ENCODE results near the gene PATJ.
"Not testable (repeated sequence)": the region's sequence is repeated elsewhere in the genome, so short reads cannot be mapped to it uniquely, and the experiment has no call there.

Gene PATJ

DNA sequence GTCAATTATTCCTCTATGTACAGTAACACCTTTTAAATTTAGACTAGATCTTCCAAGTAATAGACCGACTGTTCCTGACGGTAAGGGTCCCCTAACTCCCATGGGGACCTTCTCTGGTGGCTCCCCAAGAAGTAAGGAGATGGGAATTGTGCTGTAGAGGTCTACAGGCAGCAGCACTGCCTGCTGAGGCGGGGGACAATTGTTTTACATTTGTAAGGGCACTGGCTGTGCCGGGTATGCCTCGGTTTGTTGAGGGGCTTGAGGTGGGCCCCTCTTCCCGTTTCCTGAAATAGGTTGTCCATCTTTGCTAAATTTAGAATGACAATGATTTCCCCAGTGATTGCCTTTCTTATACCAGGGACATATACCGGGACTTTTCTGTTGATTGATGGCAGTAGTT lies 439.3 kb downstream of the PATJ start:
- no peak for DNase-seq

DNA sequence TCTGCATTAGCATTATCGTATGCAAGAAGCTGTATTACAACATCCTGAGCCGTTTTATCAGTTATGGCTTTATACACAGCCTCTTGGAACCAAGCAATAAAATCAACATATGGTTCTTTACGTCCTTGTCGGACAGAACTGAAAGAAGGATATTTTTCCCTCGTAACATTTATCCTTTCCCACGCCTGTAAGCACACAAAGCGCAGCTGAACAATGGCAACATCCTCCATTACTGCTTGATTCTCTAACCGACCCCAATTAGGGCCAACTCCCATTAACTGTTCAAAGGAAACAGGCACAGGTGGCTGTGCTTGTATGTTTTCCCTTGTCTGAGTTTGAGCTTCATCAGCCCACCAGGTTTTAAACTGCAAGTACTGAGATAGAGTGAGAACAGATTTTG lies 439.9 kb downstream of the PATJ start:
- DNase-seq: not testable (repeated sequence)

DNA sequence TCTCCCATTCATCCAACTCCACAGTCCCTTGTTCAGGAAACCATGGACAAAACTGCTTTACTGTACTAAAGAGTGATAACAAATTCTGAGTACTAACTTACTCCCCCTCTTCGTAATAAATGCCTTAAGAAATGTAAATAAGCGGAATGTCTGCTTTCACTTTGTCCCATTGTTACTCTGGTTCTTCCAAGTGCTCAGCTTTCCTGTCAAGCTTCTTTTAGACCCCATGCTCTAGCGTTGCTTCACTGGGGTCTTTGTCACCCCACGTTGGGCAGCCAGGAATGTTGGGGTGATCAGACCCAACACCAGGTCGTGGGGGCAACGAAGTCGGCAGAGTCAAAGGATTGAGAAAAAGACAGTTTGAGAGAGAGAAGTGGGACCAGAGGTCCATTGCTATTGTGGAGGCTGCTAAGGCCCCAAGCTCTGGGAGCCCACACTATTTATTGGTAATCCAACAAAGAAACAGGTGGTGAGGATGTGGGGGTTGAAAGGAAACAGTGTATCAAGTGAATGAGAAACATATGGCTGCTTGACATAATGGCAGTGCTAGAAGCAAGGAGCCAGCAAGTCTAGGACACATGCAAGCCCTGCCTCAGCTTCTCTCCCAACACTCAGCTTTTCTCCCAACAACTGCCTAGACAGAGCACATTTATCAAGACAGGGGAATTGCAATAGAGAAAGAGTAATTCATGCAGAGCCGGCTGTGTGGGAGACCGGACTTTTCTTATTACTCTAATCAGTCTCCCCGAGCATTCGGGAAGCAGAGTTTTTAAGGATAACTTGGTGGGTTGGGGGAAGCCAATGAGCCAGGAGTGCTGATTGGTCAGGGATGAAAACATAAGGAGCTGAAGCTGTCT lies 441.1 kb downstream of the PATJ start:
- DNase-seq: not testable (repeated sequence)

DNA sequence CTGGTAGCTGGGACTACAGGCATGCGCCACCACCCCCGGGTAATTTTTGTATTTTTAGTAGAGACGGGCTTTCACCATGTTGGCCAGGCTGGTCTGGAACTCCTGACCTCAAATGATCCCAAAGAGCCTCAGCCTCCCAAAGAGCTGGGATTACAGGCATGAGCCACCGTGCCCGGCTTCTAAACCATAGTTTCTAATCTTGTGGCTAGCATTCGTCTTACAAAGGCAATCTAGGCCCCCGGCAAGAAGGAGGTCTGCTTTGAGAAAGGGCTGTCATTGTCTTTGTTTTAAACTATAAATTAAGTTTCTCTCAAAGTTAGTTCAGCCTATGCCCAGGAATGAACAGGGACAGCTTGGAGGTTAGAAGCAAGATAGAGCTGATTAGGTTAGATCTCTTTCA lies 442.1 kb downstream of the PATJ start:
- DNase-seq: no peak

DNA sequence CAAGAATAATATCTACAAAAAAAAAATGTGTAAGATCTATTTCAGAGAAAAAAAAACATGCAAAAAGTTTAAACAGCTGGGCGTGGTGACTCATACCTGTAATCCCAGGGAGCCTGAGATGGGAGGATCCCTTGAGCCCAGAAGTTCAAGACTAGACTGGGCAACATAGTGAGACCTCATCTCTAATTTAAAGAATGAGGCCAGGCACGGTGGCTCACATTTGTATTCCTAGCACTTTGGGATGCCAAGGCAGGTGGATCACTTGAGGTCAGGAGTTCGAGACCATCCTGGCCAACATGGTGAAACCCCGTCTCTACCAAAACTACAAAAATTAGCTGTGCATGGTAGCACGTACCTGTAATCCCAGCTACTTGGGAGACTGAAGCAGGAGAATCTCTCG lies 443.0 kb downstream of the PATJ start:
- not testable (repeated sequence) for DNase-seq

DNA sequence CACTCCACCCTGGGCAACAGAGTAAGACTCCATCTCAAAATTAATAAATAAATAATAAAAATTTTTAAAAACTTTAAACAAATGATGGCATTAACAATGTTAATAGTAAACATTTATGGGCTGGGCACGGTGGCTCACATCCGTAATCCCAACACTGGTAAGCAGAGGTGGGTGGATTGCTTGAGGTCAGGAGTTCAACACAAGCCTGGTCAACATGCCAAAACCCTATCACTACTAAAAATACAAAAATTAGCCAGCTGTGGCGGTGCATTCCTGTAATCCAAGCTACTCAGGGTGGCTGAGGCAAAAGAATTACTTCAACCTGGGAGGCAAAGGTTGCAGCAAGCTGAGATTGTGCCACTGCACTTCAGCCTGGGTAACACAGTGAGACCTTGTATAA lies 443.4 kb downstream of the PATJ start:
- DNase-seq: no peak

DNA sequence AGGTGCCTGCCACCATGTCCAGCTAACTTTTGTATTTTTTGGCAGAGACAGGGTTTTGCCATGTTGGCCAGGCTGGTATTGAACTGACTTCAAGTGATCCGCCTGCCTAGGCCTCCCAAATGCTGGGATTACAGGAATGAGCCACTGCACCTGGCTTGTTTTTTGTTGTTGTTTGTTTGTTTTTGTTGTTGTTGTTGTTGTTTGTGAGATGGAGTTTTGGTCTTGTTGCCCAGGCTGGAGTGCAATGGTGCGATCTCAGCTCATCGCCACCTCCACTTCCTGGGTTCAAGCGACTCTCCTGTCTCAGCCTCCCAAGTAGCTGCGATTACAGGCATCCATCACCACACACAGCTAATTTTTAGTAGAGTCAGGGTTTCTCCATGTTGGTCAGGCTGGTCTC lies 445.3 kb downstream of the PATJ start:
- DNase-seq: no peak

DNA sequence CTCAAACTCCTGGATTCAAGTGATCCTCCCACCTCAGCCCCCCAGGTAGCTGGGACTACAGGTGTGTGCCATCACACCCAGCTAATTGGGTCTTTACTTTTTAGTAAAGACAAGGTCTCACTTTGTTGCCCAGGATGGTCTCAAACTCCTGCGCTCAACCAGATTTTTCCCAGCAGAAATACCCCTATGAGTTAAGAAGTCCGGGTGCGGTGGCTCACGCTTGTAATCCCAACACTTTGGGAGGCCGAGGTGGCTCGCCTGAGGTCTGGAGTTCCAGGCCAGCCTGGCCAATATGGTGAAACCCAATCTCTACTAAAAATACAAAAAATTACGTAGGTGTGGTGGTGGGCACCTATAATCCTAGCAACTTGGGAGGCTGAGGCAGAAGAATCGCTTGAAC lies 445.8 kb downstream of the PATJ start:
- DNase-seq: no peak

DNA sequence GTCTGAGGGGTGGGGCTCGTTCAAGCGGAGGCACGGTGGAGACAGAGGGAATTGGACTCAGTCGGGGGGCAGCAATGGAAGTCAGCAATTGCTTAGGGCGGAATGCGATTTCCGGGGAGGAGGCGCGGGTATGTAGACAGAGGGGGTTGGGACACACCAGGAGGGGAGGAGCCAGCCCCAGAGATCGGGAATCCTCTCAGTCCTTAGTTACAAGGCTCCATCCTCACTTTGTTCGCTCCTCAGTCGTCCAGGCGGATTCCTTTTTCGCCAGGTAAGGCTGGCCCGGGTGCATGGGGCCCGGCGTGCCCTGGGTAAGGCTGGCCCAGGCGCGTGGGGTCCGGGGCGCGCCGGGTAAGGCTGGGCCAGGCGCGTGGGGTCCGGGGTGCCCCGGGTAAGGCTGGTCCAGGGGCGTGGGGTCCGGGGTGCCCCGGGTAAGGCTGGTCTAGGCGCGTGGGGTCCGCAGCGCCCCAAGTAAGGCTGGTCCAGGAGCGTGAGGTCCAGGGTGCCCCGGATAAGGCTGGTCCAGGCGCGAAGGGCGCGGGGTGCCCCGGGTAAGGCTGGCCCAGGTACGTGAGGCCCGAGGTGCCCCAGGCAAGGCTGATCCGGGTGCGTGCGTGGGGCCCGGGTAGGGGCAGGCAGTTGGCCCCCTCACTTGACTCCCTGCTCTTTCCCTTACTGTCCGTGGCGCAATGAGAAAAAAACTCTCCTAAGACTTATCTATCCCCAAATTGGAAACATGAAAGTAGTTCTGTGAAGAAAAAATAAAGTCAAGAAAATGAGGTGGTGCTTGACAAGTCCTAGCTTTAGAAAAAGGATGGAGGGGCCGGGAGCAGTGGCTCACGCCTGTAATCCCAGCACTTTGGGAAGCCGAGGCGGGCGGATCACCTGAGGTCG lies 452.6 kb downstream of the PATJ start, which contains the start of gene L1TD1:
Gene L1TD1, plus strand, starts transcription at position 199 of the 894 bp plus-strand sequence. CDS start 11,780 bp downstream, outside the sequence.
- no peak for DNase-seq

DNA sequence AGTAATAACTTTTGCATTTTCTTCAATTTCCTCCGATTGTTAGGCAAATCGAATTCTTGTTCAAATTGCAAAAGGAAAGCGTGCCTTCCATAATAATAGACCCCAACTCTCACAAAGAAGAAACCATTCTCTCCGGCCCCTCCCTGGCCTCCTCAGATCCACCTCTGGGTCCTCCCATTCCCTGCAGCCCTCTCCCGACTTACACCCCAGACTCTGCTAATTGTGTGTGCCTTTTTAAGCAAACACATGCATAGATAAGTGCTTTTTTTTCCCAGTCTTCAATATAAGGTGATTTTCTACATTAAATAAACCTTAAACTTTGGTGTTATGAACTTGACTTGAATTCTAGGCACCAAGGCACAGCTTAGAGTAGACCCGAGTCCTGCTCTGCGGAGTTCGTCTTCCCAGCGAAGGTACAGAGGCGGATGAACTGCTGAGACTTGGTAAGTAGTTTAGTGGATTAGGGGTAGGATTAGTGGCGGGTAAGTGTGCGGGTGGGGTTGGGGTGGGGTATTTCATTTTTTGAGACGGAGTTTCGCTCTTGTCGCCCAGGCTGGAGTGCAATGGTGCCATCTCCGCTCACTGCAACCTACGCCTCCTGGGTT lies 453.9 kb downstream of the PATJ start:
- no peak for DNase-seq

DNA sequence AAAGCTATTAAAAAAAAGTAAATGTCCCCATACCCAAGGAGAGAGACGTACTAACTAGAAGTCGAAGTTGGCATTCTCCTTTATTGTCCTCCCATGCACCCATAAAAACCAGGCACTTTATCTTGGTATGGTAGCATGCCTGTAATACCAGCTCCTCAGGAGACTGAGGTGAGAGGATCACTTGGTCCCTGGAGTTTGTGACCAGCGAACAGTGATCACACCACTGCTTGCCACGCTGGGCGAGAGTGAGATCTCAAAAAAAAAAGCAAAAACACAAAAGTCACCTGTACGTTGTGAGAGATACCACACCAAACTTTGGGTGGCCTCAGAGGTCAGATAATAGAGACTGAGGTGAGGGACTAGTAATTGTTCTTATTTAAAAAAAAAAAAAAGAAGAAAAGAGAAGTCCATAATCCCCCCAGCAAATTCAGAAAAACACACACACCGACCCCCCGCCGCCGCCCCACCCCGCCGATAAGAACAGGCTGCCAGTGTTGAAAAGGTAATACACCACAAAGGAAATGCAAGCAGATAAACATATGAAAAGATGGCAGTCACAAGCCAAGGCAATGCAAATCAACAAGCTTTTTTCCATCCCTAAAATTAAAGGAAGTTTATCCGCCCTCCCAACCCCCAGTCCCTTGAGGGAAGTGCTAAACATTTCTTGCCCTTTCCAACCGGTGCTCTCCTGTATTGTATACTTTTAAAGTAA lies 455.9 kb downstream of the PATJ start:
- no peak for DNase-seq

DNA sequence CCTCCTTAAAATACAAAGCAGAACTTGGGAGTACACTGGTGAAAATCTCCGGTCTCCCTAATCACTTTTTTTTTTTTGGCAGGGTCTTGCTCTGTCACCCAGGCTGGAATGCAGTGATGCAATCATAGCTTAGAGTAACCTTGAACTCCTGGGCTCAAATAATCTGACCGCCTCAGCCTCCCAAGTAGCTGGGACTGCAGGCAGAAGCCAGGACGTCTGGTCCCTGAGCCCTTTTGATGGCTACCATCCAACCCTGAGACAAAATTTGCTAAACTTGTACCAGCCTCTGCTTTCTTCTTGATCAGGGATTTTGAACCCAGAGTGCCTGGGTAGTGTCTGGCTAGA lies 456.5 kb downstream of the PATJ start:
- no peak for DNase-seq

DNA sequence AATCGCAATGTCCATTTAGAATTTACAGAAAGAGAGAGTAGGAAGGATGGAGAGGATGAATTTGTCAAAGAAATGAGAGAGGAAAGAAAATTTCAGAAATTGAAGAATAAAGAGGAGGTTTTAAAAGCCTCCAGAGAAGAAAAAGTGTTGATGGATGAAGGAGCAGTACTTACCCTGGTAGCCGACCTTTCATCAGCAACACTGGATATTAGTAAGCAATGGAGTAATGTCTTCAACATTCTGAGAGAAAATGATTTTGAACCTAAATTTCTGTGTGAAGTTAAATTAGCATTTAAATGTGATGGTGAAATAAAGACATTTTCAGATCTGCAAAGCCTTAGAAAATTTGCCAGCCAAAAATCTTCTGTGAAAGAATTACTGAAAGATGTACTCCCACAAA lies 464.9 kb downstream of the PATJ start:
- no peak for DNase-seq

DNA sequence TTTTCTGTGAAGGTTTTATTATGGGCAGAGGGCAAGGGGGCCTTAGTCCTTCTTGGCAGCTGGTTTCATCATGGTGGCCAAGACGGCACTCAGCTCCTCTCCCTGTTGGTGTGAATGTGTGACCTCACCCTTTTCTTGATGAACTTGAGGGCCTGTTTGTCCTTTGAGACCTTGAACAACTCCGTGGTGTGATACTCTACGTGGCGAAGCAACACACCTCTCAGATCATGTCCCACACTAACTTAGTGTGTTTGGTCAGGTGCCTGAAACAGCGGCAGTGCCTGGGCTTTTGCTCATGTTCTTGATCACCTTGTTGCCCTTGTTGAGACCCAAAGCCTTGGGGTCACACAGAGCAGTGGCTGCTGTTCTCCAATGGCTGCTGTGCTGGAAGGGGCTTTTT lies 465.8 kb downstream of the PATJ start:
- DNase-seq: no peak

DNA sequence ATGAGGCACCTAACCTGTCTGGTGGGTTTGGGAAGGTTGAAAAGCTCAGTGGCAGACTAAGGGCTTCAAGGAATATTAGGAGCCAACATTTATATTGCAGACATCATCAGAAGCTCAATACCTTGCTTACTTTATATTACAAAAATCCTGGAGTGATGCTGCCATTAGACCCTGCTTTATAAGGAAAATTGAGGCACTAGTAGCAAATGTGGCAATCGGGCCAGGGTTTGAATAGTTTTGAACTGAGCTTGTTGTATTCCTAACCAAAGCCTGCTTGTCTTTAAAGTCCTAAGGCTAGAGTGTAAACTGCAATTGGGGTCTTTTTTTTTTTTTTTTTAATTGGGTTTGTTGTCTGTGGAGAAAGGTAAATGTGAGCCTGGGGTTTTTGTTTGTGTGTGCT lies 466.7 kb downstream of the PATJ start:
- no peak for DNase-seq

DNA sequence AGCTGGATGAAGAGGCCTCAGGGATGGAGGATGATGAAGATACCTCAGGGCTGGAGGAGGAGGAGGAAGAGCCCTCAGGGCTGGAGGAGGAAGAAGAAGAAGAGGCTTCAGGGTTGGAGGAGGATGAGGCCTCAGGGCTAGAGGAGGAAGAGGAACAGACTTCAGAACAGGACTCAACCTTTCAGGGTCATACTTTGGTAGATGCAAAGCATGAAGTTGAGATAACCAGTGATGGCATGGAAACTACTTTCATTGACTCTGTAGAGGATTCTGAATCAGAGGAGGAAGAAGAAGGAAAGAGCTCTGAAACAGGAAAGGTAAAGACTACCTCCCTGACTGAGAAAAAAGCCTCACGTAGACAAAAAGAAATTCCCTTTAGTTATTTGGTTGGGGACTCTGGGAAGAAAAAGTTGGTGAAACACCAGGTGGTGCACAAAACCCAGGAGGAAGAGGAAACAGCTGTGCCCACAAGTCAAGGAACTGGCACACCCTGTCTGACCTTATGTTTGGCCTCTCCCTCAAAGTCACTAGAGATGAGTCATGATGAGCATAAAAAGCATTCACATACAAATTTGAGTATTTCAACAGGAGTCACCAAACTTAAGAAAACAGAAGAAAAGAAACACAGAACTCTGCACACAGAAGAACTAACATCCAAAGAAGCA lies 467.8 kb downstream of the PATJ start:
- DNase-seq: no peak

DNA sequence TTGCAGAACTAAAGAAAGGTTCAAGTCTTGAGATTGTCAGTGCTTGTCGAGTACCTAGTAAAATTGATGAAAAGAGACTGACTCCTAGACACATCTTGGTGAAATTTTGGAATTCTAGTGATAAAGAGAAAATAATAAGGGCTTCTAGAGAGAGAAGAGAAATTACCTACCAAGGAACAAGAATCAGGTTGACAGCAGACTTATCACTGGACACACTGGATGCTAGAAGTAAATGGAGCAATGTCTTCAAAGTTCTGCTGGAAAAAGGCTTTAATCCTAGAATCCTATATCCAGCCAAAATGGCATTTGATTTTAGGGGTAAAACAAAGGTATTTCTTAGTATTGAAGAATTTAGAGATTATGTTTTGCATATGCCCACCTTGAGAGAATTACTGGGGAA lies 468.7 kb downstream of the PATJ start:
- DNase-seq: no peak

DNA sequence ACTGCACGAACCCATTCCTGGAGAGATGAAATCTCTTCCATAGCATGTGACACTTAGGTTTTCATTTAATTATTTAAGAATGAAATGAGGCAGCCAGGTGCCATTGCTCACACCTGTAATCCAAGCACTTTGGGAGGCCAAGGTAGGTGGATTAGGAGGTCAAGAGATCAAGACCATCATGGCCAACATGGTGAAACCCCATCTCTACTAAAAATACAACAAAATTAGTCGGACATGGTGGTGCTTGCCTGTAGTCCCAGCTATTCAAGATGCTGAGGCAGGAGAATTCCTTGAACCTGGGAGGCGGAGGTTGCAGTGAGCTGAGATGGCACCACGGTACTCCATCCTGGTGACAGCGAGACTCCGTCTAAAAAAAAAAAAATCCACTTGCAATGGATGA lies 470.1 kb downstream of the PATJ start:
- no peak for DNase-seq

DNA sequence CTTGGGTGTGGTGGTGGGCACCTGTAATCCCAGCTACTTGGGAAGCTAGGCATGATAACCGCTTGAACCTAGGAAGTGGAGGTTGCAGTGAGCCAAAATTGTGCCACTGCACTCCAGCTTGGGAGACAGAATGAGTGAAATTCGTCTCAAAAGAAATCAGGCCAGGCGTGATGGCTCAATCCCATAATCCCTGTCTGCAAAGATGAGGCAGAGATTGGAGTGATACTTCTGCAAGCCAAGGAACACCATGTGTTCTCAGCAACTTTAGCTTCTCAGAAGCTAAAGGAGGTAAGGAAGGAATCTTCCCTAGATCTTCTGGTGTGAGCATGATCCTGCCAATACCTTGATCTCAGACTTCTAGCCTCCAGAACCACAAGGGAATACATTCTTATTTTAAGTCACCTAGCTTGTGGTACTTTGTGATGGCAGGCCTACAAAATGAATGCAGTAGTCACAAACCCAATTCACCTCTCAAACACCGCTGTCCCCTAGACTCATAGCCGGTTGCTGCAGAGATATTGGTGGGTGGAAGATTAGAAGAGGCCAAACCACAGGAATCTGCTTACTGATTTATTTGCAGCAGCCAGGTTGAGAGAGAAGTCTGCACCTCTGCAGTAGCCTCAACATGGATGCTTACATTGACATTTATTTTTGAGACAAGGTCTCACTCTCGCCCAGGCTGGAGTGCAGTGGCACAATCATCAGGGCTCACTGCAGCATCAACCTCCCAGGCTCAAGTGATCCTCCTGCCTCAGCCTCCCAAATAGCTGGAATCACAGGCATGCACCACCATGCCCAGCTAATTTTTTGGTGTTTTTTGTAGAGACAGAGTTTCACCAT lies 471.0 kb downstream of the PATJ start:
- no peak for DNase-seq

DNA sequence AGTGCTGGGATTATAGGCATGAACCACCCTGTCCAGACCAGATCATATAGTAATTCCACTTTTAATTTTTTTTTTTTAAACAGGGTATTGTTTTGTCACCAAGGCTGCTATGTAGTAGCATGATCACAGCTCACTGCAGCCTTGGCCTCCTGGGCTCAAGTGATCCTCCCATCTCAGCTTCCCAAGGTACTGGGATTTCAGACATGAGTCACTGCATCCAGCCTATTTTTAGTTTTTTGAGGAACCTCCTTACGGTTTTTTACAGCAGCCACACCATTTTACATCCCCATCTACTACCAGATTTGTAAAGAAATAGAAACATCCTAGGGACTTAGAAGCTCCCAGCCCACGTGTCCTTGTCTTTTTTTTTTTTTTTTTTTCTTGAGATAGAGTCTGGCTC lies 476.3 kb downstream of the PATJ start:
- no peak for DNase-seq

DNA sequence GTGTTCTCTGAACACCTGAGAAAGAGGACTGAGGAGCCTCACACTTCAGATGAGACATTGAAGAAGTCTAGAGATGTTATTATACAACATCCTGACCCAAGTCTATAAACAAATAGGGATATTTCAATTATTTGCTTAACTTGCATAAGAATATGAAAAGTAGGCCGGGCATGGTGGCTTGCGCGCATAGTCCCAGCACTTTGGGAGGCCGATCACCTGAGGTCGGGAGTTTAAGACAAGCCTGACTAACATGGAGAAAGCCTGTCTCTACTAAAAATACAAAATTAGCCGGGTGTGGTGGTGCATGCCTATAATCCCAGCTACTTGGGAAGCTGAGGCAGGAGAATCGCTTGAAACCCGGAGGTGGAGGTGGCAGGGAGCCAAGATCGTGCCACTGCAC lies 478.2 kb downstream of the PATJ start:
- DNase-seq: not testable (repeated sequence)

Measured in OCI-M1 (cell line).